Prostate gland (tissue), 2 donors: ENCODE measurements around the gene WDR19. TPM values are rescaled to one million over a fixed set of nuclear protein-coding genes. Genes with fewer than 3 reads are reported as not detected.

Experiments
- DNase-seq: peaks from one replicate; pipeline ENCODE4 v3.0.0-alpha.2; 2019; ENCODE audit warnings: low spot score
- H3K27ac ChIP-seq, 2 donors: fragments of 200-600 bp; sonication (generic); 2 replicates each; pipeline ENCODE4 v1.5.1; 2017 to 2019
- H3K27me3 ChIP-seq: fragments of 200-600 bp; sonication (generic); replicated peaks from 2 replicates; pipeline ENCODE4 v1.5.1; 2019; ENCODE audit not compliant: insufficient read depth
- H3K36me3 ChIP-seq, 2 donors: fragments of 200-600 bp; sonication (generic); 1 replicate in 1 of 2; 2 replicates in 1 of 2; pipeline versions ENCODE4 v1.5.1 to v1.8.1; 2017 to 2019
- H3K4me1 ChIP-seq: fragments of 200-600 bp; sonication (generic); replicated peaks from 2 replicates; pipeline ENCODE4 v1.5.1; 2019
- H3K4me3 ChIP-seq, 2 donors: fragments of 200-600 bp; sonication (generic); 2 replicates each; pipeline ENCODE4 v1.5.1; 2017 to 2019
- H3K9me3 ChIP-seq: fragments of 200-600 bp; sonication (generic); 2 replicates; pipeline ENCODE4 v1.5.1; 2017
- POLR2A ChIP-seq: fragments of 450-650 bp; IDR thresholded peaks from one replicate; pipeline ENCODE4 v1.6.1; 2016; ENCODE audit warnings: antibody characterized with exemption, mild to moderate bottlenecking
- POLR2AphosphoS5 ChIP-seq: sonication (generic); formaldehyde crosslinking; IDR thresholded peaks from one replicate; pipeline ENCODE4 v1.6.1; 2017; ENCODE audit warnings: antibody characterized with exemption
- WGBS: methylation state at CpG from one replicate; pipeline ENCODE4 v1.1.5; 2018; 5-methylcytosine and 5-hydroxymethylcytosine counted together
- intact Hi-C: fragments of 100-400 bp; cut with DNase I; formaldehyde crosslinking; loops from one replicate; pipeline ENCODE4 v1.14.2; 2022
- total RNA-seq, 2 donors: library from RNA; depleted of rRNA; stranded (reverse); fragments of >200 nt; gene quantifications; one replicate each; pipeline ENCODE4 v1.1.0, GENCODE V29; 2016
- TF ChIP-seq, protein P1 (sequence below), 4 experiments: fragments of 200-600 bp in 2 of 4; fragments of 450-650 bp in 2 of 4; sonication (generic) in 2 of 4; IDR thresholded peaks; 1 replicate in 3 of 4; 2 replicates in 1 of 4; pipeline ENCODE4 v1.5.1; 2016 to 2019; ENCODE audit warnings: antibody characterized with exemption in 4 of 4, mild to moderate bottlenecking in 2 of 4, moderate library complexity in 2 of 4

The WDR19 gene
- total RNA-seq, 2 donors from 2014 or later = 27.3 to 42.5 TPM

DNA sequence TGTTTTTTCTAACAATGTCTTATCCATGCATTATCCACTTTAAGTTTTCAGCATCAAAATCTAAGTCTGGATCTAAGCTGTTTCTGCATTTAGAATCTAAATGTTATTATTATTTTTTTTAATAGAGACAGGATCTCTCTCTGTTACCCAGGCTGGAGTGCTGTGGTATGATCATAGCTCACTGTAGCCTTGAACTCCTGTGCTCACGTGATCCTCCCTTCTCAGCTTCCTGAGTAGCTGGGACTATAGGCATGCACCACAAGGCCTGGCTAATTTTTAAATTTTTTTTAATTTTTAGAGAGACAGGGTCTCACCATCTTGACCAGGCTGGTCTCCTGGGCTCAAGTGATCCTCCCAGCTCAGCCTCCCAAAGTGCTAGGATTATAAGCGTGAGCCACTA, 52.7 kb downstream of the WDR19 start:
- no peaks in the 10 kb centered on the region for H3K9me3 ChIP-seq
- intact Hi-C loops = no loop called here
- TF ChIP-seq, protein P1, sequence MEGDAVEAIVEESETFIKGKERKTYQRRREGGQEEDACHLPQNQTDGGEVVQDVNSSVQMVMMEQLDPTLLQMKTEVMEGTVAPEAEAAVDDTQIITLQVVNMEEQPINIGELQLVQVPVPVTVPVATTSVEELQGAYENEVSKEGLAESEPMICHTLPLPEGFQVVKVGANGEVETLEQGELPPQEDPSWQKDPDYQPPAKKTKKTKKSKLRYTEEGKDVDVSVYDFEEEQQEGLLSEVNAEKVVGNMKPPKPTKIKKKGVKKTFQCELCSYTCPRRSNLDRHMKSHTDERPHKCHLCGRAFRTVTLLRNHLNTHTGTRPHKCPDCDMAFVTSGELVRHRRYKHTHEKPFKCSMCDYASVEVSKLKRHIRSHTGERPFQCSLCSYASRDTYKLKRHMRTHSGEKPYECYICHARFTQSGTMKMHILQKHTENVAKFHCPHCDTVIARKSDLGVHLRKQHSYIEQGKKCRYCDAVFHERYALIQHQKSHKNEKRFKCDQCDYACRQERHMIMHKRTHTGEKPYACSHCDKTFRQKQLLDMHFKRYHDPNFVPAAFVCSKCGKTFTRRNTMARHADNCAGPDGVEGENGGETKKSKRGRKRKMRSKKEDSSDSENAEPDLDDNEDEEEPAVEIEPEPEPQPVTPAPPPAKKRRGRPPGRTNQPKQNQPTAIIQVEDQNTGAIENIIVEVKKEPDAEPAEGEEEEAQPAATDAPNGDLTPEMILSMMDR (IDR thresholded peaks at IDR 0.05) = no peak
- H3K4me3 ChIP-seq = no peak overlapping the region
- H3K36me3 ChIP-seq = no peaks in the 10 kb centered on the region
- DNase-seq = no peak
- no peaks in the 10 kb centered on the region for H3K27me3 ChIP-seq
- no peaks in the 10 kb centered on the region for H3K4me1 ChIP-seq
- no peak overlapping the region for H3K27ac ChIP-seq
- 97% methylated on average over 2 of the region's 2 CpGs for WGBS

DNA sequence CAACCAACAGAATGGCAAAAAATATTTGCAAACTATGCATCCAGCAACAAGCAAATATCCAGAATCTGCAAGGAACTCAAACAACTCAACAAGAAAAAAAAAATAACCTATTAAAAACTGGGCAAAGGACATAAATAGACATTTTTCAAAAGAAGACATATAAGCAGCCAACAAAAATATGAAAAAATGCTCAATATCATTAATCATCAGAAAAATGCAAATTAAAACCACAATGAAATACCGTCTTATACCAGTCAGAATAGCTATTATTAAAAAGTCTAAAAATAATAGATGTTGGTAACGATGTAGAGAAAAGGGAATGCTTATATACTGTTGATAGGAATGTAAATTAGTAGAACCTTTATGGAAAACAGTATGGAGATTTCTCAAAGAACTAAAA, 53.4 kb downstream of the WDR19 start:
- H3K27me3 ChIP-seq = no peaks in the 10 kb centered on the region
- H3K36me3 ChIP-seq = no peaks in the 10 kb centered on the region
- no peak for DNase-seq
- no peak overlapping the region for H3K4me3 ChIP-seq
- WGBS = 98% methylated on average over 2 of the region's 2 CpGs
- H3K4me1 ChIP-seq = no peaks in the 10 kb centered on the region
- intact Hi-C loops = no loop called here
- no peaks in the 10 kb centered on the region for H3K9me3 ChIP-seq
- TF ChIP-seq POLR2A (no peak), POLR2AphosphoS5 (no peak)
- TF ChIP-seq, protein P1 (IDR thresholded peaks at IDR 0.05) = no peak
- no peak overlapping the region for H3K27ac ChIP-seq

DNA sequence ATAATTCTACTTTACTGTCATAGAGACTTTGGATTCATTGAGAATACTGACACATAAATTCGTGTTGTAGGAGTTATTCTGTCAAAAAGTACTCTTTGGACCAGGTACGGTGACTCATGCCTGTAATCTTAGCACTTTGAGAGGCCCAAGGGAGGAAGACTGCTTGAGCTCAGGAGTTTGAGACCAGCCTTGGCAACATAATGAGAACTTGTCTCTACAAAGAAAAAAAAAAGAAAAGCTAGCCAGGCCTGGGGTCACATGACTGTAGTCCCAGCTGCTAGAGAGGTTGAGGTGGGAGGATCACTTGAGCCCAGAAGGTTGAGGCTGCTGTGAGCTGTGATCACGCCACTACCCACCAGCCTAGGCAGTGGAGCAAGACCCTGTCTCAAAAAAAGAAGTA, 54.9 kb downstream of the WDR19 start:
- Histone ChIP-seq H3K27me3 (no peaks in the 10 kb centered on the region), H3K27ac (no peak overlapping the region), H3K4me1 (no peaks in the 10 kb centered on the region), H3K36me3 (no peaks in the 10 kb centered on the region), H3K4me3 (no peak overlapping the region), H3K9me3 (no peaks in the 10 kb centered on the region)
- DNase-seq = no peak
- intact Hi-C loops = no loop called here
- TF ChIP-seq POLR2AphosphoS5 = no peak
- TF ChIP-seq, protein P1 (IDR thresholded peaks at IDR 0.05) = no peak
- TF ChIP-seq POLR2A = no peak
- WGBS = 89% methylated on average over 3 of the region's 3 CpGs

DNA sequence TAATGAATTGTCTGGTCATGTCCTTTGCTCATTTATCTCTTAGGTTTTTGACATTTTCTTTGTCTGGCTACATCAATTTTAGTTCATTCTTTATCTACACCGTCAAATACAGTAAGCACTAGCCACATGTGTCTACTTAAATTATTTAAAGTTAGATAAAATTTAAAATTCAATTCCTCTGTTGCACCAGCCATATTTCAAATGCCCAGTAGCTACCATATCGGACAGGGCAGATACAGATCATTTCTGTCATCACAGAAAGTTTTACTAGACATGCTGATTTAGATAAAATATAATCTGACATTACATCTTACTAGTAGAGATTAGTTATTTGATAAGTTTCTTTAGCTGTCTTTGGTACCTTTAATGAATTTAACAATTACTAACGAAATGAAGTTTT, 61.1 kb downstream of the WDR19 start:
- DNase-seq = no peak
- WGBS = 80% methylated on average over 3 of the region's 3 CpGs
- TF ChIP-seq POLR2A (no peak), POLR2AphosphoS5 (no peak)
- TF ChIP-seq, protein P1 (IDR thresholded peaks at IDR 0.05) = no peak
- H3K4me3 ChIP-seq = no peak overlapping the region
- intact Hi-C loops = no loop called here
- no peaks in the 10 kb centered on the region for H3K36me3 ChIP-seq
- no peaks in the 10 kb centered on the region for H3K4me1 ChIP-seq
- H3K27me3 ChIP-seq = no peaks in the 10 kb centered on the region
- no peaks in the 10 kb centered on the region for H3K9me3 ChIP-seq
- H3K27ac ChIP-seq = no peak overlapping the region

DNA sequence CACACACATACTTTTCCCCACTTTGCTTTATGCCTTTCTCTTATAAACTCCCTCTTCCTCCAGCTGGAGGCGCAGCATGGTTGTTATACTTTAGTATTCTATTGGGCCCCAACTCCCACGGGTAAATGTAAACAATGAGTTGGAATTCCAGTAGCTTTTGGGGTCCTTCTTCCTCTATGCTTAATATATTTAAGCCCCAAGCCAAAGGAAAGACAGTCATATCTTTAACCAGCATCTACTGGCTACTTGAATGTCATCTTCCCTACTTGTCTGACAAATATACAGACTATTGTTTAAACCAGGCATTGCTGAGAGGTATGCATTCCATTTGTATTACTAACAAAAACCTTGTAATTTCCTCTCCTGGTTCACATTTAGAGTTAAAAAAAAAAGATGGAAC, 72.9 kb downstream of the WDR19 start:
- TF ChIP-seq POLR2A (no peak), POLR2AphosphoS5 (no peak)
- TF ChIP-seq, protein P1 (IDR thresholded peaks at IDR 0.05) = no peak
- 41% methylated on average over 2 of the region's 2 CpGs for WGBS
- no peaks in the 10 kb centered on the region for H3K4me1 ChIP-seq
- intact Hi-C loops = no loop called here
- no peaks in the 10 kb centered on the region for H3K9me3 ChIP-seq
- H3K27me3 ChIP-seq = no peaks in the 10 kb centered on the region
- no peak overlapping the region for H3K4me3 ChIP-seq
- DNase-seq = no peak
- no peak overlapping the region for H3K27ac ChIP-seq
- H3K36me3 ChIP-seq = no peaks in the 10 kb centered on the region
